Tibial nerve (tissue), 4 donors: ENCODE results near the gene MAP3K14. TPM values are rescaled to one million over a fixed set of nuclear protein-coding genes. Genes with fewer than 3 reads are reported as not detected.
"Not testable (repeated sequence)": the region's sequence is repeated elsewhere in the genome, so short reads cannot be mapped to it uniquely, and the experiment has no call there.

Experiments
- DNase-seq, 2 donors: peaks; one replicate each; pipeline ENCODE4 v3.0.0-alpha.2; 2019; ENCODE audit warnings: low spot score in 2 of 2
- H3K27ac ChIP-seq, 4 donors: fragments of 200-600 bp; sonication (generic) in 3 of 4; one replicate each; pipeline ENCODE4 v1.5.1; 2017 to 2019; ENCODE audit warnings: mild to moderate bottlenecking in 1 of 4
- H3K27me3 ChIP-seq, 2 donors: fragments of 200-600 bp; sonication (generic) in 1 of 2; one replicate each; pipeline versions ENCODE4 v1.5.1 to v1.6.0; 2017 to 2019
- H3K36me3 ChIP-seq, 3 donors: fragments of 200-600 bp; sonication (generic); one replicate each; pipeline ENCODE4 v1.5.1; 2018 to 2019
- H3K4me1 ChIP-seq, 4 donors: fragments of 200-600 bp; sonication (generic) in 3 of 4; one replicate each; pipeline ENCODE4 v1.5.1; 2017 to 2019
- H3K4me3 ChIP-seq, 4 donors: fragments of 200-600 bp; sonication (generic) in 3 of 4; one replicate each; pipeline ENCODE4 v1.5.1; 2017 to 2019; ENCODE audit warnings: mild to moderate bottlenecking in 1 of 4, moderate library complexity in 1 of 4
- H3K9me3 ChIP-seq, 4 donors: fragments of 200-600 bp; sonication (generic) in 3 of 4; one replicate each; pipeline ENCODE4 v1.5.1; 2017 to 2019
- CTCF ChIP-seq, 5 experiments: fragments of 200-600 bp in 3 of 5; fragments of 450-650 bp in 2 of 5; sonication (generic) in 3 of 5; IDR thresholded peaks; one replicate each; pipeline ENCODE4 v1.5.1; 2016 to 2019; ENCODE audit warnings: antibody characterized with exemption in 5 of 5, mild to moderate bottlenecking in 3 of 5, moderate library complexity in 2 of 5
- EP300 ChIP-seq, 2 donors: sonication (generic); formaldehyde crosslinking; IDR thresholded peaks; one replicate each; pipeline ENCODE4 v1.6.1; 2017; ENCODE audit warnings: antibody characterized with exemption in 2 of 2, mild to moderate bottlenecking in 1 of 2
- POLR2A ChIP-seq, 2 donors: fragments of 450-650 bp; IDR thresholded peaks; one replicate each; pipeline ENCODE4 v1.6.1; 2017; ENCODE audit warnings: antibody characterized with exemption in 2 of 2, mild to moderate bottlenecking in 2 of 2, moderate library complexity in 2 of 2
- WGBS, 2 donors: methylation state at CpG; one replicate each; pipeline ENCODE4 v1.1.5; 2018; 5-methylcytosine and 5-hydroxymethylcytosine counted together
- total RNA-seq, 4 donors: library from RNA; depleted of rRNA; stranded (reverse); fragments of >200 nt; gene quantifications; one replicate each; pipeline ENCODE4 v1.1.0, GENCODE V29; 2016

MAP3K14 gene
- total RNA-seq, 4 donors from 2014 or later = 9.6 to 15.6 (median 13.3) TPM

DNA sequence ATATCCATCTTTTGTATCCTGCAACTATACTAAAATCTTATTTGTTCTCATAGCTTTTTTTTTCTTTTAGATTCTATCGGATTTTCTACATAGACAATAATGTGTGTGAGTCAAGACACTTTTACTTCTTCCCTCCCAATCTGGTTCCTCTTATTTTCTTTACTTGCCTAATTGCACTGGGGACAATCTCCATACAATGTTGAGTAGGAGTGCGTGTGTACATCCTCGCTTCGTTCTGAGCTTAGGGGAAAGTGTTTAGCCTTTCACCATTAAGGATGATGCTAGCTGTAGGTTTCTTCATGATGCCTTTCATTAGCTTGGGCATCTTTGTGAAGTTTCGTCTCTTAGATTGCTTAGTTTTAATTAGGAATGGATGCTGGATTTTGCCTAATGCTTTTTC, 57.8 kb downstream of the MAP3K14 start:
- WGBS, 2 donors = 44 to 56% methylated on average over 5 of the region's 5 CpGs
- TF ChIP-seq CTCF (IDR thresholded peaks at IDR 0.05) (no peak), POLR2A (IDR thresholded peaks at IDR 0.05) (no peak), EP300 (IDR thresholded peaks at IDR 0.05) (no peak)
- H3K27ac ChIP-seq = no peak overlapping the region

GRCh38 chr17:45257115-45257514, 59.7 kb downstream of the MAP3K14 start:
- H3K4me3 ChIP-seq = no peak overlapping the region
- H3K27me3 ChIP-seq = no peaks in the 10 kb centered on the region
- no peak for TF ChIP-seq POLR2A (IDR thresholded peaks at IDR 0.05)
- 53 to 71% methylated on average over 16 of the region's 16 CpGs for WGBS, 2 donors
- H3K27ac ChIP-seq = no peak overlapping the region
- no peaks in the 10 kb centered on the region for H3K9me3 ChIP-seq
- no peaks in the 10 kb centered on the region for H3K36me3 ChIP-seq
- no peak for DNase-seq
- H3K4me1 ChIP-seq = peaks cover 0 to 9% (median 1%) of the 10 kb centered on the region in 4 donors

More for the DNA sequence above, 57.8 kb downstream of the MAP3K14 start:
- H3K9me3 ChIP-seq = no peaks in the 10 kb centered on the region
- H3K27me3 ChIP-seq = no peaks in the 10 kb centered on the region
- DNase-seq = no peak
- peaks cover 0 to 10% (median 3%) of the 10 kb centered on the region in 3 donors for H3K36me3 ChIP-seq
- no peak overlapping the region for H3K4me3 ChIP-seq
- H3K4me1 ChIP-seq = peaks cover 0 to 25% (median 10%) of the 10 kb centered on the region in 4 donors

DNA sequence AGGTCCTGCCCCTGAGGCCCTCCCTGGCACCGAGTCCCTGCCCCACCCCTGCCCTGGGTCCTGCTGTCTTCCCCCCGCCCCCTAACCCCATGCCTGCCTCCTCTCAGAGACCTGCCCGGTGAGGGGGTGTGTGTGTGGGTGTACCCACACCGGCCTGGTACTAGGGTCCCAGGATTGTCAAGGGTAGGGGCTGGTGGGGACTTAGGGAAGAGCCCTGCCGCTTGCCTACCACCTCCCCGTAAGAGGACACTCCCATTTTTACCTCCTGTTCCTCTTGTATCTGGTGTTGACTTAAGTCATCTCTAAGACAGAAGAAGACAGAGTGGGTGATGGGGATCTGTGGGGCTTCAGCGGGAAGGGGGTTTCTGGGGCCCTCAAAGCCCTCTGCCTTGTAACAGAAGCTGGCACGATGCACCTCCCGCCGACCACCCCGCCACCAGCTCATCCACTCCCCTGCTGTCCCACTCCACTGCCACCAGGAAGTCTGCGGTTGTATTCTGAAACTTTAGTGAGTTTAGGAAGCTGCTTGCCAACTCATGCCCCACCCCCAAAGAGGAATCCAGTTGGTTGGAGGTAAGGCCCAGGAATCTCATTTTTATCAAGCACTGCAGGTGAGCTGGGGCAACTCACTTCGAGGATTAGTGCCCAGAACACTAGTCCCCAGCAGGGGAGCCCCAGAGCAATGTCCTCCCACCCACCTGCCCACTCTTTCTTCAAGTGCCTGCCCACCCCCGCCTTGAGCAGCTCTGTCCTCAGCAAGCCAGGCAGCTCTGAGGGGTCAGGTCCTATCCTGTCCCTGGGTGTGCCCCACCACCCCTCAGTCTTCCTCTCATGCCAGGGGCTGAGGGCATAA, 60.5 kb downstream of the MAP3K14 start:
- no peak overlapping the region for H3K27ac ChIP-seq
- no peak for TF ChIP-seq EP300 (IDR thresholded peaks at IDR 0.05)
- TF ChIP-seq CTCF (IDR thresholded peaks at IDR 0.05) = no peak
- no peak for TF ChIP-seq POLR2A (IDR thresholded peaks at IDR 0.05)
- H3K4me3 ChIP-seq = no peak overlapping the region
- H3K36me3 ChIP-seq = no peaks in the 10 kb centered on the region
- peaks cover 0 to 1% (median 0%) of the 10 kb centered on the region in 4 donors for H3K4me1 ChIP-seq
- 62 to 79% methylated on average over 11 to 14 of the region's 14 CpGs for WGBS, 2 donors
- no peaks in the 10 kb centered on the region for H3K9me3 ChIP-seq
- no peak for DNase-seq
- no peaks in the 10 kb centered on the region for H3K27me3 ChIP-seq

- H3K9me3 ChIP-seq = no peaks in the 10 kb centered on the region
- WGBS, 2 donors = 94 to 97% methylated on average over 7 to 8 of the region's 8 CpGs
- no peak for DNase-seq
- no peaks in the 10 kb centered on the region for H3K36me3 ChIP-seq
- H3K4me3 ChIP-seq = no peak overlapping the region
- H3K4me1 ChIP-seq = no peaks in the 10 kb centered on the region
- H3K27ac ChIP-seq = no peak overlapping the region
- TF ChIP-seq EP300 (IDR thresholded peaks at IDR 0.05) (no peak), CTCF (IDR thresholded peaks at IDR 0.05) (no peak), POLR2A (IDR thresholded peaks at IDR 0.05) (no peak)
- no peaks in the 10 kb centered on the region for H3K27me3 ChIP-seq
Measured at GRCh38 chr17:45255358-45255757, 61.5 kb downstream of the MAP3K14 start.

- Histone ChIP-seq H3K36me3 (no peaks in the 10 kb centered on the region), H3K9me3 (no peaks in the 10 kb centered on the region), H3K4me1 (no peaks in the 10 kb centered on the region), H3K27ac (no peak overlapping the region), H3K27me3 (no peaks in the 10 kb centered on the region), H3K4me3 (no peak overlapping the region)
- TF ChIP-seq EP300 (IDR thresholded peaks at IDR 0.05) (no peak), POLR2A (IDR thresholded peaks at IDR 0.05) (no peak), CTCF (IDR thresholded peaks at IDR 0.05) (no peak)
- DNase-seq = no peak
- 82 to 89% methylated on average over 4 of the region's 4 CpGs for WGBS, 2 donors
Measured at GRCh38 chr17:45253879-45254278, 62.9 kb downstream of the MAP3K14 start.

GRCh38 chr17:45253237-45253636, 63.6 kb downstream of the MAP3K14 start:
- not testable (repeated sequence) for H3K36me3 ChIP-seq, H3K9me3 ChIP-seq, DNase-seq, H3K4me1 ChIP-seq, H3K27me3 ChIP-seq, H3K4me3 ChIP-seq, H3K27ac ChIP-seq
- 82 to 92% methylated on average over 7 of the region's 7 CpGs for WGBS, 2 donors
